ENCODE data around the gene ZSWIM1.

The ZSWIM1 gene

GRCh38 chr20:45880988-45881788, at the start of gene ZSWIM1:
TSS of gene ZSWIM1 (plus strand) at chr20:45881227. CDS start at chr20:45882593, 1,366 bp downstream.
- DNase-seq = peak; percentile 99

- no peak for DNase-seq
Measured at GRCh38 chr20:45832619-45833018, 48.4 kb upstream of the ZSWIM1 start.

- DNase-seq = no peak
Measured at GRCh38 chr20:45833030-45833882, 47.8 kb upstream of the ZSWIM1 start, which contains the start of gene SNX21. TSS of gene SNX21 (plus strand) at chr20:45833799. CDS start at chr20:45833920, 121 bp downstream.

- peak; percentile 58 for DNase-seq
Measured at GRCh38 chr20:45833883-45834796, 46.9 kb upstream of the ZSWIM1 start.

GRCh38 chr20:45834797-45835161, 46.2 kb upstream of the ZSWIM1 start:
- DNase-seq = no peak

GRCh38 chr20:45835329-45835765, 45.7 kb upstream of the ZSWIM1 start:
- DNase-seq = no peak

GRCh38 chr20:45835825-45836224, 45.2 kb upstream of the ZSWIM1 start:
- no peak for DNase-seq

GRCh38 chr20:45836841-45837240, 44.2 kb upstream of the ZSWIM1 start:
- no peak for DNase-seq

GRCh38 chr20:45840700-45841198, 40.3 kb upstream of the ZSWIM1 start:
- DNase-seq = no peak

- DNase-seq = no peak
Measured at GRCh38 chr20:45841407-45842129, 39.5 kb upstream of the ZSWIM1 start.

GRCh38 chr20:45842169-45842812, 38.7 kb upstream of the ZSWIM1 start:
- DNase-seq = no peak

- DNase-seq = no peak
Measured at GRCh38 chr20:45843506-45843905, 37.5 kb upstream of the ZSWIM1 start.

GRCh38 chr20:45845452-45845851, 35.6 kb upstream of the ZSWIM1 start:
- no peak for DNase-seq

GRCh38 chr20:45848421-45848820, 32.6 kb upstream of the ZSWIM1 start:
- DNase-seq = no peak

GRCh38 chr20:45848969-45849582, 32.0 kb upstream of the ZSWIM1 start:
- no peak for DNase-seq

- no peak for DNase-seq
Measured at GRCh38 chr20:45850238-45850637, 30.8 kb upstream of the ZSWIM1 start.

GRCh38 chr20:45850926-45851325, 30.1 kb upstream of the ZSWIM1 start:
- DNase-seq = no peak

GRCh38 chr20:45851501-45851900, 29.5 kb upstream of the ZSWIM1 start:
- DNase-seq = no peak

GRCh38 chr20:45852326-45852725, 28.7 kb upstream of the ZSWIM1 start:
- no peak for DNase-seq

- DNase-seq = no peak
Measured at GRCh38 chr20:45853484-45853883, 27.5 kb upstream of the ZSWIM1 start.
